Measurements from ENCODE around the gene HBG1. TPM values are rescaled to one million over a fixed set of nuclear protein-coding genes. Genes with fewer than 3 reads are reported as not detected.

HBG1 gene
- total RNA-seq, 2 donors from 2014 or later, result 5.7 TPM; not detected in 1

DNA sequence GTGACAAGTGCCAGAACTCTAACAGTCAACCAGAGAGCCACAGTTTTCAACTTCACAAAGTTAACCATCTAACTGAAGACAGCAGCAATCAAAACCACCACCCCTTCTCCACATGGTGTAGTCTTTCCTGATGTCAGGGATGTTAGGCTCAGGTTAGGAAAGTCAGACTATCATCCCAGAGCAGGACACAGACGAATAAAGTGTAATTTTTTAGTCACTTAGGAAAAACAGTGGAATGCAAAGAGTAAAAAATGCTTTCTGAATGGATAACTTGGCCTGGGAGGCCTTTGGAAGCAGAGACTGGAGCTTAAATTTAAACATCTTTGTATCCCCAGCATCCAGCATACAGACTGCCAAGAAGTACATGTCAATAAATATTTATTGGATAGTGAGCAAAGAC, 36.7 kb upstream of the HBG1 start:
- DNase-seq, result no peak
- H3K36me3 ChIP-seq, result no peaks in the 10 kb centered on the region
- no peaks in the 10 kb centered on the region for H3K27me3 ChIP-seq
- no peak overlapping the region for H3K4me3 ChIP-seq
- intact Hi-C loops (cut with DNase I), result no loop called here
- no peak overlapping the region for H3K9ac ChIP-seq (ENCODE audit: low read depth in 2 of 2, low read length in 2 of 2)
- no peaks in the 10 kb centered on the region for H3K4me1 ChIP-seq
- H3K9me3 ChIP-seq, result no peaks in the 10 kb centered on the region
- H3K27ac ChIP-seq, result no peak overlapping the region
- TF ChIP-seq, protein P1, sequence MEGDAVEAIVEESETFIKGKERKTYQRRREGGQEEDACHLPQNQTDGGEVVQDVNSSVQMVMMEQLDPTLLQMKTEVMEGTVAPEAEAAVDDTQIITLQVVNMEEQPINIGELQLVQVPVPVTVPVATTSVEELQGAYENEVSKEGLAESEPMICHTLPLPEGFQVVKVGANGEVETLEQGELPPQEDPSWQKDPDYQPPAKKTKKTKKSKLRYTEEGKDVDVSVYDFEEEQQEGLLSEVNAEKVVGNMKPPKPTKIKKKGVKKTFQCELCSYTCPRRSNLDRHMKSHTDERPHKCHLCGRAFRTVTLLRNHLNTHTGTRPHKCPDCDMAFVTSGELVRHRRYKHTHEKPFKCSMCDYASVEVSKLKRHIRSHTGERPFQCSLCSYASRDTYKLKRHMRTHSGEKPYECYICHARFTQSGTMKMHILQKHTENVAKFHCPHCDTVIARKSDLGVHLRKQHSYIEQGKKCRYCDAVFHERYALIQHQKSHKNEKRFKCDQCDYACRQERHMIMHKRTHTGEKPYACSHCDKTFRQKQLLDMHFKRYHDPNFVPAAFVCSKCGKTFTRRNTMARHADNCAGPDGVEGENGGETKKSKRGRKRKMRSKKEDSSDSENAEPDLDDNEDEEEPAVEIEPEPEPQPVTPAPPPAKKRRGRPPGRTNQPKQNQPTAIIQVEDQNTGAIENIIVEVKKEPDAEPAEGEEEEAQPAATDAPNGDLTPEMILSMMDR (IDR thresholded peaks at IDR 0.05), result no peak

DNA sequence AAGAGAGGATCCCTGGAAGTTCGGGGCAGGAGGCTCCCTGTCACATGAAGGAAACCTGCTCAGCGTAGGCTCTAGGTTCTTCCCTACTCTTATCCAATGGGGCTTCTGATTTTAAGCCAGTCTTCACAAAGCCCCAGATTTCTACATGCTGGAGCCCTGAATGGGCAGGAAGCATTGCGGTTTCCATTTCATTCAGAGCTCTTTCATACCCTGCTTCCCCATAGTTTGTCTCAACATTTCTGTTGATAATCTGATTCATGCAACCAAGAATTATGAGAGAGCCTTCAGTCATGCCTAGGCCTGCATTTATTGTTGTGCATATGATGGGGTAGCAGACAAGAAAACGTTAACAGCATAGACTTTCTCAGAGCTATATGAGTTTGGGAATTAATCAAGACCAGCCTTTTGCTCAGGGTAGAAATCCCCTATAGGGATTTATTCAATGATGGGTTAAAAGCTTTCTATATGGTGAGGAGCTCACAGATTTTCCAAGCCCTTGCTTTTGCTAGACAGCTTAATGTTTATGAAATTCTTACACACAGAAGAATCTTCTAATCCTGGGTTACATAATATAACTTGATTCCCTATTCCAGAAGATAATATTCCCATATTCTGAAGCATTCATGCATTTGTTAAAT, 36.2 kb upstream of the HBG1 start:
- no peak for DNase-seq
- Histone ChIP-seq H3K27ac (no peak overlapping the region), H3K27me3 (no peaks in the 10 kb centered on the region), H3K4me3 (no peak overlapping the region), H3K9me3 (no peaks in the 10 kb centered on the region), H3K4me1 (no peaks in the 10 kb centered on the region), H3K9ac (ENCODE audit: low read depth in 2 of 2, low read length in 2 of 2) (no peak overlapping the region), H3K36me3 (no peaks in the 10 kb centered on the region)
- intact Hi-C loops (cut with DNase I), result no loop called here
- TF ChIP-seq, protein P1 (IDR thresholded peaks at IDR 0.05), result no peak

DNA sequence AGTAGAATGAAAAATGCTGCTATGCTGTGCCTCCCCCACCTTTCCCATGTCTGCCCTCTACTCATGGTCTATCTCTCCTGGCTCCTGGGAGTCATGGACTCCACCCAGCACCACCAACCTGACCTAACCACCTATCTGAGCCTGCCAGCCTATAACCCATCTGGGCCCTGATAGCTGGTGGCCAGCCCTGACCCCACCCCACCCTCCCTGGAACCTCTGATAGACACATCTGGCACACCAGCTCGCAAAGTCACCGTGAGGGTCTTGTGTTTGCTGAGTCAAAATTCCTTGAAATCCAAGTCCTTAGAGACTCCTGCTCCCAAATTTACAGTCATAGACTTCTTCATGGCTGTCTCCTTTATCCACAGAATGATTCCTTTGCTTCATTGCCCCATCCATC, 35.0 kb upstream of the HBG1 start:
- H3K9me3 ChIP-seq, result no peaks in the 10 kb centered on the region
- no peak overlapping the region for H3K4me3 ChIP-seq
- H3K4me1 ChIP-seq, result no peaks in the 10 kb centered on the region
- intact Hi-C loops (cut with DNase I), result no loop called here
- no peaks in the 10 kb centered on the region for H3K27me3 ChIP-seq
- TF ChIP-seq, protein P1 (IDR thresholded peaks at IDR 0.05), result no peak
- no peaks in the 10 kb centered on the region for H3K36me3 ChIP-seq
- DNase-seq, result no peak
- H3K27ac ChIP-seq, result no peak overlapping the region
- H3K9ac ChIP-seq (ENCODE audit: low read depth in 2 of 2, low read length in 2 of 2), result no peak overlapping the region

DNA sequence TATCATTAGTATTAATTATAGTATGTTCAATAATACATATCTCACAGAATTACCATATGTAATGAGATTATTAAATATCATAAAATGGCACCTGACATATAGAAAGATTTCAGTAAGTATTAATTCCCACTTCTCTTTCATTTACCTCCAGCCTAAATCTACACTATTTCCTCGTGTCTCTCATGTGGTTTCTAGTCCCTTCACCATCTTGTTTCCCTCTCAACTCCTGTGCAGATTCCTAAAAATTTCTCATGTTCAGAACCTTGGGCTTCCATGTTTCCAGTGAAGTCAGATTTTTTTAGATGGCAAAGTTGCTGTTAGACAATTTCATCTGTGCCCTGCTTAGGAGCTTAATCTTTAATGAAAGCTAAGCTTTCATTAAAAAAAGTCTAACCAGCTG, 34.2 kb upstream of the HBG1 start:
- Histone ChIP-seq H3K9me3 (no peaks in the 10 kb centered on the region), H3K27ac (no peak overlapping the region), H3K4me3 (no peak overlapping the region), H3K27me3 (no peaks in the 10 kb centered on the region), H3K9ac (ENCODE audit: low read depth in 2 of 2, low read length in 2 of 2) (no peak overlapping the region), H3K36me3 (no peaks in the 10 kb centered on the region), H3K4me1 (no peaks in the 10 kb centered on the region)
- TF ChIP-seq, protein P1 (IDR thresholded peaks at IDR 0.05), result no peak
- DNase-seq, result no peak
- intact Hi-C loops (cut with DNase I), result no loop called here

DNA sequence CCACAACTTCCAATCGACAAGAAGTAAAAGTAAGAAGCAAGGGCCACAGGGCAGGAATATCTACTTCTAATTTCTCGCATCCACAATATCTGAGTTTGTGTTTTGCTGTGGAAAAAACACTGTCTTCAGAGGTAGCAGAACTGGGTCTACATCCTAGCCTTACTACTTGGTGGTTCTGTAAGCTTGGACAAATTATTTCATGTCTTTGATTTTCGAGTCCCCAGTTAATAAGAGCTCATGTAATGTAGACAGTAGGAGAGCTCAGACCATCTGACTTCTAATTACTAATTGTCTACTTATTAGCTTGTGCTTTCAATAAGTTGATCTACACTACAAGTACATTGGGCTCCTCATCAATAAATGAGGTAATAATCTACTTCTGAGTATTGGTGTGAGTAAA, 33.4 kb upstream of the HBG1 start:
- Histone ChIP-seq H3K27ac (no peak overlapping the region), H3K4me3 (no peak overlapping the region), H3K9me3 (no peaks in the 10 kb centered on the region), H3K27me3 (no peaks in the 10 kb centered on the region), H3K9ac (ENCODE audit: low read depth in 2 of 2, low read length in 2 of 2) (no peak overlapping the region), H3K36me3 (no peaks in the 10 kb centered on the region), H3K4me1 (no peaks in the 10 kb centered on the region)
- intact Hi-C loops (cut with DNase I), result no loop called here
- no peak for DNase-seq
- TF ChIP-seq, protein P1 (IDR thresholded peaks at IDR 0.05), result no peak

Measured in colonic mucosa (tissue), 4 donors.